ENCODE results near the gene ATR.

The ATR gene

GRCh38 chr3:142498397-142499180 lies 79.9 kb downstream of the ATR start:
- DNase-seq (ENCODE audit: low read depth): no peak
- no peak overlapping the region for H3K4me3 ChIP-seq (ENCODE audit: low read depth, low read length)
- no peak for TF ChIP-seq CTCF (IDR thresholded peaks at IDR 0.05; ENCODE audit: insufficient read depth, low read depth, low read length, missing control alignments)

- TF ChIP-seq CTCF (IDR thresholded peaks at IDR 0.05; ENCODE audit: insufficient read depth, low read depth, low read length, missing control alignments): no peak
- no peak for DNase-seq (ENCODE audit: low read depth)
- no peak overlapping the region for H3K4me3 ChIP-seq (ENCODE audit: low read depth, low read length)
These were observed 80.8 kb downstream of the ATR start for GRCh38 chr3:142497729-142498128.

GRCh38 chr3:142495103-142495502 lies 83.4 kb downstream of the ATR start:
- H3K4me3 ChIP-seq (ENCODE audit: low read depth, low read length): no peak overlapping the region
- no peak for TF ChIP-seq CTCF (IDR thresholded peaks at IDR 0.05; ENCODE audit: insufficient read depth, low read depth, low read length, missing control alignments)

GRCh38 chr3:142492184-142492583 lies 86.3 kb downstream of the ATR start:
- H3K4me3 ChIP-seq (ENCODE audit: low read depth, low read length): no peak overlapping the region
- no peak for DNase-seq (ENCODE audit: low read depth)
- TF ChIP-seq CTCF (IDR thresholded peaks at IDR 0.05; ENCODE audit: insufficient read depth, low read depth, low read length, missing control alignments): no peak

More at GRCh38 chr3:142495103-142495502, 83.4 kb downstream of the ATR start:
- DNase-seq (ENCODE audit: low read depth): no peak

GRCh38 chr3:142489572-142490323 lies 88.8 kb downstream of the ATR start:
- no peak for DNase-seq (ENCODE audit: low read depth)

GRCh38 chr3:142484912-142485435 lies 93.6 kb downstream of the ATR start:
- no peak for TF ChIP-seq CTCF (IDR thresholded peaks at IDR 0.05; ENCODE audit: insufficient read depth, low read depth, low read length, missing control alignments)

More at GRCh38 chr3:142489572-142490323, 88.8 kb downstream of the ATR start:
- H3K4me3 ChIP-seq (ENCODE audit: low read depth, low read length): no peak overlapping the region
- TF ChIP-seq CTCF (IDR thresholded peaks at IDR 0.05; ENCODE audit: insufficient read depth, low read depth, low read length, missing control alignments): no peak

More at GRCh38 chr3:142484912-142485435, 93.6 kb downstream of the ATR start:
- no peak overlapping the region for H3K4me3 ChIP-seq (ENCODE audit: low read depth, low read length)
- DNase-seq (ENCODE audit: low read depth): no peak
